HepG2 (cell line): ENCODE results near the gene TSPAN3. TPM values are rescaled to one million over a fixed set of nuclear protein-coding genes. Genes with fewer than 3 reads are reported as not detected.

ENCODE experiments used
- ATAC-seq: fragments of 200-7000 bp; cut with Tn5 transposase; 3 replicates; pipeline ENCODE4 v1.9.1; 2020; ENCODE audit warnings: mild to moderate bottlenecking, moderate library complexity
- BruUV-seq: library from RNA; stranded (reverse); fragments of 400-500 nt; replicated peaks from 2 replicates; lab custom pipeline; 2021; lab: Mats Ljungman, UMichigan
- CTCF ChIA-PET: fragments of 300-600 bp; formaldehyde crosslinking; extraction: SDS; loops from one replicate; lab custom pipeline; 2021; ENCODE audit warnings: low total read pairs, inconsistent platforms, low intra/inter-chr PET ratio; lab: Yijun Ruan, JAX
- POLR2A ChIA-PET: fragments of 350-600 bp; sonication (Branson Sonifier 250); formaldehyde crosslinking; loops from one replicate; lab custom pipeline; 2020; ENCODE audit warnings: antibody characterized with exemption, inconsistent platforms; lab: Yijun Ruan, JAX
- DNase-seq: peaks from one replicate; pipeline ENCODE4 v3.0.0-alpha.2; 2015; ENCODE audit warnings: low spot score
- FAIRE-seq: peaks from 3 replicates; lab custom pipeline; 2011; peaks lifted over from hg19 to GRCh38; lab: Jason Lieb, UNC
- H2AFZ ChIP-seq: one replicate; pipeline ENCODE4 v1.6.1; 2011; ENCODE audit warnings: low read length, inconsistent platforms
- H3K27ac ChIP-seq: fragments of 300-600 bp; 3 replicates; pipeline ENCODE4 v1.8.0; 2011; ENCODE audit warnings: mixed run types, mild to moderate bottlenecking, mixed read lengths, low read length, inconsistent platforms; ENCODE audit not compliant: insufficient read depth; ENCODE audit errors: extremely low read length
- H3K27me3 ChIP-seq, 2 experiments: fragments of 200-600 bp in 1 of 2; 2 replicates in 1 of 2; 3 replicates in 1 of 2; pipeline versions ENCODE4 v1.6.0 to v1.8.0; 2011; ENCODE audit warnings: low read length in 2 of 2, mild to moderate bottlenecking in 2 of 2, moderate library complexity in 2 of 2, inconsistent platforms in 1 of 2; ENCODE audit not compliant: insufficient read depth in 2 of 2, control insufficient read depth in 1 of 2
- H3K36me3 ChIP-seq, 2 experiments: fragments of 200-600 bp in 1 of 2; replicated peaks in 1 of 2; 2 replicates in 1 of 2; 3 replicates in 1 of 2; pipeline versions ENCODE4 v1.5.1 to v1.8.0; 2011; ENCODE audit warnings: low read length in 2 of 2, inconsistent platforms in 1 of 2; ENCODE audit not compliant: insufficient read depth in 2 of 2, control insufficient read depth in 1 of 2
- H3K4me1 ChIP-seq: 2 replicates; pipeline ENCODE4 v1.5.1; 2012; ENCODE audit warnings: low read length, inconsistent platforms; ENCODE audit not compliant: insufficient read depth
- H3K4me2 ChIP-seq: 2 replicates; pipeline ENCODE4 v1.6.0; 2011; ENCODE audit warnings: low read depth, low read length, inconsistent platforms
- H3K4me3 ChIP-seq, 3 experiments: fragments of 200-600 bp in 1 of 3; sonication (generic), shearing (Covaris generic) in 1 of 3; replicated peaks in 1 of 3; 2 replicates each; pipeline ENCODE4 v1.5.1; 2011 to 2016; ENCODE audit warnings: low read length in 3 of 3, inconsistent platforms in 2 of 3, low read depth in 2 of 3, mild to moderate bottlenecking in 2 of 3, control low read depth in 1 of 3, mixed read lengths in 1 of 3; ENCODE audit not compliant: insufficient read depth in 1 of 3
- H3K79me2 ChIP-seq: one replicate; pipeline ENCODE4 v1.6.1; 2011; ENCODE audit warnings: low read length, inconsistent platforms; ENCODE audit not compliant: insufficient read depth
- H3K9ac ChIP-seq: 2 replicates; pipeline ENCODE4 v1.6.0; 2011; ENCODE audit warnings: mild to moderate bottlenecking, low read depth, low read length, inconsistent platforms; ENCODE audit not compliant: insufficient read depth
- H3K9me3 ChIP-seq: 2 replicates; pipeline ENCODE4 v1.5.1; 2012; ENCODE audit warnings: mild to moderate bottlenecking, low read length
- H4K20me1 ChIP-seq: 2 replicates; pipeline ENCODE4 v1.6.0; 2011; ENCODE audit warnings: inconsistent platforms, mild to moderate bottlenecking, low read length, moderate library complexity; ENCODE audit not compliant: insufficient read depth
- ATAD3A ChIP-seq: sonication (generic); formaldehyde crosslinking; IDR thresholded peaks from 2 replicates; pipeline ENCODE4 v1.4.0; 2020; ENCODE audit warnings: missing genetic modification reagents
- CHCHD3 ChIP-seq: sonication (generic); formaldehyde crosslinking; IDR thresholded peaks from 2 replicates; pipeline ENCODE4 v1.8.0; 2022; ENCODE audit warnings: mild to moderate bottlenecking, missing genetic modification reagents, moderate library complexity
- HCFC1 ChIP-seq: fragments of 150-350 bp; IDR thresholded peaks from 2 replicates; pipeline ENCODE4 v1.6.1; 2014; ENCODE audit warnings: low read depth, low read length
- HOXA5 ChIP-seq: sonication (generic); formaldehyde crosslinking; IDR thresholded peaks from 2 replicates; pipeline ENCODE4 v1.4.0; 2020; ENCODE audit warnings: missing genetic modification reagents
- KDM4B ChIP-seq: sonication (generic); formaldehyde crosslinking; IDR thresholded peaks from 2 replicates; pipeline ENCODE4 v1.4.0; 2020; ENCODE audit warnings: missing genetic modification reagents
- MYC ChIP-seq: sonication (generic); formaldehyde crosslinking; IDR thresholded peaks from 2 replicates; pipeline ENCODE4 v1.9.0; 2021; ENCODE audit warnings: missing genetic modification reagents, borderline replicate concordance
- NKX3-1 ChIP-seq: sonication (generic); formaldehyde crosslinking; IDR thresholded peaks from 2 replicates; pipeline ENCODE4 v1.5.0; 2020; ENCODE audit warnings: missing genetic modification reagents
- NPAS2 ChIP-seq: sonication (generic); formaldehyde crosslinking; IDR thresholded peaks from 2 replicates; pipeline ENCODE4 v1.8.0; 2022; ENCODE audit warnings: mild to moderate bottlenecking, missing genetic modification reagents, borderline replicate concordance
- NR2F6 ChIP-seq, 2 experiments: IDR thresholded peaks; 2 replicates each; pipeline ENCODE4 v1.6.1; 2016; ENCODE audit warnings: antibody characterized with exemption in 1 of 2, mild to moderate bottlenecking in 1 of 2
- TFE3 ChIP-seq: IDR thresholded peaks from 2 replicates; pipeline ENCODE4 v1.6.1; 2016
- TOPORS ChIP-seq: sonication (generic); formaldehyde crosslinking; IDR thresholded peaks from 2 replicates; pipeline ENCODE4 v1.8.0; 2023; ENCODE audit warnings: mild to moderate bottlenecking, missing genetic modification reagents
- U2AF1 ChIP-seq: fragments of 200-400 bp; formaldehyde crosslinking; optimal IDR thresholded peaks from 2 replicates; pipeline ENCODE3; 2017; ENCODE audit warnings: mild to moderate bottlenecking, low read depth, low read length
- UBTF ChIP-seq: sonication (generic); formaldehyde crosslinking; IDR thresholded peaks from 2 replicates; pipeline ENCODE4 v1.4.0; 2020; ENCODE audit warnings: mild to moderate bottlenecking, missing genetic modification reagents
- USF2 ChIP-seq, 2 experiments: sonication (generic) in 1 of 2; formaldehyde crosslinking in 1 of 2; IDR thresholded peaks; 2 replicates each; pipeline versions ENCODE4 v1.5.1 to v1.6.1; 2011 to 2020; ENCODE audit warnings: borderline replicate concordance in 1 of 2, low read depth in 1 of 2, low read length in 1 of 2, mild to moderate bottlenecking in 1 of 2, missing genetic modification reagents in 1 of 2, moderate library complexity in 1 of 2
- ZBTB7B ChIP-seq: sonication (generic); formaldehyde crosslinking; IDR thresholded peaks from 2 replicates; pipeline ENCODE4 v1.4.0; 2020; ENCODE audit warnings: missing genetic modification reagents
- ZNF20 ChIP-seq: sonication (generic); formaldehyde crosslinking; IDR thresholded peaks from 2 replicates; pipeline ENCODE4 v1.4.0; 2020; ENCODE audit warnings: mild to moderate bottlenecking, moderate library complexity, missing genetic modification reagents
- WGBS: methylation state at CpG from one replicate; pipeline ENCODE4 v1.1.6; 2017; ENCODE audit warnings: low lambda C conversion rate; 5-methylcytosine and 5-hydroxymethylcytosine counted together
- in situ Hi-C: cut with HindIII; loops from 2 replicates; pipeline ENCODE4 v1.10.0; 2017; ENCODE audit warnings: low pct_unique_long_range_greater_than_20kb; ENCODE audit not compliant: extremely low pct_ligation_motif_present
- intact Hi-C: fragments of 100-400 bp; cut with micrococcal nuclease; formaldehyde crosslinking; loops from one replicate; pipeline ENCODE4 v1.10.0; 2022; ENCODE audit not compliant: unreplicated experiment
- polyA plus RNA-seq, 8 experiments: library from polyadenylated mRNA; depleted of rRNA in 3 of 8; stranded (reverse) in 7 of 8; unstranded in 1 of 8; fragments of >200 nt; fragmentation: Illumina TruSeq in 4 of 8; extraction: Trizol in 4 of 8; gene quantifications; 2 replicates each; pipeline versions ENCODE4 v1.2.1 to v1.2.3, GENCODE V29; 2011 to 2016; ENCODE audit warnings: low read depth in 4 of 8, missing spikeins in 1 of 8, mixed read lengths in 1 of 8; ENCODE audit not compliant: insufficient read depth in 1 of 8
- total RNA-seq, 5 experiments: library from RNA; depleted of rRNA; stranded (reverse); fragments of >200 nt; fragmentation: Illumina TruSeq; extraction: Trizol; gene quantifications; 2 replicates each; pipeline ENCODE4 v1.2.3, GENCODE V29; 2016; ENCODE audit warnings: low read depth in 1 of 5

The TSPAN3 gene
- total and polyA plus RNA-seq, 2 of the 13 experiments (the other 11 are each of a cell fraction or from before 2014, with no cell fraction given), result 167 to 170 TPM

GRCh38 chr15:77057685-77058084 is 13.2 kb downstream of the TSPAN3 start:
- intact Hi-C loops (no loop called here), in situ Hi-C loops (no loop called here)
- peaks cover 17% of the 10 kb centered on the region for H4K20me1 ChIP-seq
- H3K79me2 ChIP-seq, result peaks cover 7% of the 10 kb centered on the region
- CTCF ChIA-PET, result no interaction called here
- H3K4me2 ChIP-seq, result no peak overlapping the region
- no peak overlapping the region for H3K9ac ChIP-seq
- no peak overlapping the region for H3K4me3 ChIP-seq
- POLR2A ChIA-PET, result no interaction called here
- peaks cover 1 to 8% of the 10 kb centered on the region in 2 experiments; a peak in 2 of 5 replicates for H3K36me3 ChIP-seq
- H2AFZ ChIP-seq, result no peak overlapping the region
- H3K27me3 ChIP-seq, result no peaks in the 10 kb centered on the region
- H3K9me3 ChIP-seq, result no peaks in the 10 kb centered on the region
- FAIRE-seq (no peak), ATAC-seq (no peak), DNase-seq (no peak)
- no peak for TF ChIP-seq TFE3
- no peak for TF ChIP-seq ZNF20 (CRISPR knock-in tag)
- no peak for TF ChIP-seq TOPORS (CRISPR knock-in tag)
- no peak for TF ChIP-seq CHCHD3 (CRISPR knock-in tag)
- TF ChIP-seq U2AF1, result no peak
- TF ChIP-seq NKX3-1, result no peak
- TF ChIP-seq USF2 (IDR thresholded peaks at IDR 0.05; ENCODE audit: low read depth, low read length), result no peak
- TF ChIP-seq USF2 (CRISPR knock-in tag; IDR thresholded peaks at IDR 0.05; ENCODE audit: borderline replicate concordance), result no peak
- no peak for TF ChIP-seq KDM4B (CRISPR knock-in tag)
- TF ChIP-seq ATAD3A, result no peak
- no peak for TF ChIP-seq HCFC1
- TF ChIP-seq NR2F6 (IDR thresholded peaks at IDR 0.05), result no peak
- TF ChIP-seq NR2F6 (CRISPR knock-in tag; IDR thresholded peaks at IDR 0.05), result no peak
- TF ChIP-seq HOXA5 (CRISPR knock-in tag), result no peak
- TF ChIP-seq UBTF (CRISPR knock-in tag), result no peak
- TF ChIP-seq NPAS2 (CRISPR knock-in tag), result no peak
- no peak for TF ChIP-seq ZBTB7B (CRISPR knock-in tag)
- TF ChIP-seq MYC (CRISPR knock-in tag), result no peak
- WGBS, result 92% methylated on average over 4 of the region's 4 CpGs
- BruUV-seq, result TSS peak; percentile 15
- no peak overlapping the region for H3K27ac ChIP-seq
- H3K4me1 ChIP-seq, result peaks cover 23% of the 10 kb centered on the region
